Endothelial cell of umbilical vein (primary cell): Measurements from ENCODE around the gene WDR90. TPM values are rescaled to one million over a fixed set of nuclear protein-coding genes. Genes with fewer than 3 reads are reported as not detected.

Experiments used
- BruUV-seq: library from RNA; stranded (reverse); fragments of 400-500 nt; replicated peaks from 2 replicates; lab custom pipeline; 2021; lab: Mats Ljungman, UMichigan
- CTCF ChIA-PET: fragments of 300-600, 350-600 bp; sonication (Branson Sonifier 250); formaldehyde crosslinking; loops from one replicate; lab custom pipeline; 2021; ENCODE audit warnings: antibody characterized with exemption, inconsistent platforms; lab: Charles Lee
- POLR2A ChIA-PET: fragments of 300-600, 350-600 bp; sonication (Branson Sonifier 250); formaldehyde crosslinking; loops from one replicate; lab custom pipeline; 2021; ENCODE audit warnings: antibody characterized with exemption, inconsistent platforms; lab: Charles Lee
- DNase-seq: peaks from one replicate; pipeline ENCODE4 v3.0.0-alpha.2; 2011; ENCODE audit warnings: low read depth, low spot score
- FAIRE-seq: peaks from 2 replicates; lab custom pipeline; 2011; peaks lifted over from hg19 to GRCh38; lab: Jason Lieb, UNC
- H2AFZ ChIP-seq: 2 replicates; pipeline ENCODE4 v1.6.0; 2012; ENCODE audit warnings: low read depth, low read length, control low read depth, inconsistent platforms
- H3K27ac ChIP-seq: 2 replicates; pipeline ENCODE4 v1.5.1; 2011; ENCODE audit warnings: low read depth, mild to moderate bottlenecking, control low read depth, low read length, moderate library complexity; ENCODE audit not compliant: insufficient read depth
- H3K27me3 ChIP-seq, 2 experiments: 2 replicates each; pipeline versions ENCODE4 v1.6.0 to v1.6.1; 2011; ENCODE audit warnings: low read length in 2 of 2, mixed read lengths in 1 of 2; ENCODE audit not compliant: control insufficient read depth in 2 of 2, insufficient read depth in 2 of 2
- H3K36me3 ChIP-seq, 2 experiments: 2 replicates in 1 of 2; 3 replicates in 1 of 2; pipeline ENCODE4 v1.5.1; 2011; ENCODE audit warnings: low read length in 2 of 2, mild to moderate bottlenecking in 1 of 2, moderate library complexity in 1 of 2; ENCODE audit not compliant: control insufficient read depth in 2 of 2, insufficient read depth in 2 of 2; ENCODE audit errors: extremely low read depth in 1 of 2
- H3K4me1 ChIP-seq: 3 replicates; pipeline ENCODE4 v1.5.1; 2011; ENCODE audit warnings: mild to moderate bottlenecking, low read length; ENCODE audit not compliant: control insufficient read depth, insufficient read depth; ENCODE audit errors: extremely low read depth
- H3K4me2 ChIP-seq: 2 replicates; pipeline ENCODE4 v1.6.1; 2011; ENCODE audit warnings: low read length, control low read depth, mixed read lengths; ENCODE audit not compliant: insufficient read depth
- H3K4me3 ChIP-seq, 3 experiments: fragments of 200-600 bp in 1 of 3; sonication (generic), shearing (Covaris generic) in 1 of 3; replicated peaks in 1 of 3; 2 replicates each; pipeline ENCODE4 v1.5.1; 2011 to 2016; ENCODE audit warnings: control low read depth in 3 of 3, low read length in 3 of 3, mild to moderate bottlenecking in 2 of 3, inconsistent platforms in 1 of 3, low read depth in 1 of 3, moderate library complexity in 1 of 3; ENCODE audit not compliant: insufficient read depth in 1 of 3
- H3K79me2 ChIP-seq: 2 replicates; pipeline ENCODE4 v1.6.0; 2012; ENCODE audit warnings: low read length, inconsistent platforms; ENCODE audit not compliant: control insufficient read depth, insufficient read depth
- H3K9ac ChIP-seq: replicated peaks from 2 replicates; pipeline ENCODE3; 2011; ENCODE audit warnings: low read length, control low read depth; ENCODE audit not compliant: insufficient read depth; ENCODE audit errors: extremely low read depth
- H3K9me1 ChIP-seq: replicated peaks from 3 replicates; pipeline ENCODE4 v1.6.0; 2011; ENCODE audit warnings: mild to moderate bottlenecking, low read length; ENCODE audit not compliant: control insufficient read depth, insufficient read depth; ENCODE audit errors: extremely low read depth
- H3K9me3 ChIP-seq: replicated peaks from 2 replicates; pipeline ENCODE4 v1.5.1; 2012; ENCODE audit warnings: low read length, inconsistent platforms; ENCODE audit not compliant: control insufficient read depth, insufficient read depth
- H4K20me1 ChIP-seq: replicated peaks from 2 replicates; pipeline ENCODE3; 2011; ENCODE audit warnings: mild to moderate bottlenecking, low read length; ENCODE audit not compliant: control insufficient read depth, insufficient read depth; ENCODE audit errors: extremely low read depth
- EZH2 ChIP-seq: IDR thresholded peaks from 2 replicates; pipeline ENCODE4 v1.6.1; 2012; ENCODE audit warnings: borderline replicate concordance, low read depth, mild to moderate bottlenecking, moderate library complexity, low read length, inconsistent platforms; ENCODE audit not compliant: severe bottlenecking
- GATA2 ChIP-seq: IDR thresholded peaks from 2 replicates; pipeline ENCODE4 v1.7.0; 2011; ENCODE audit warnings: low read depth, mild to moderate bottlenecking, moderate library complexity, mixed read lengths, low read length; ENCODE audit not compliant: insufficient read length, insufficient read depth
- JUN ChIP-seq: IDR thresholded peaks from 2 replicates; pipeline ENCODE4 v1.6.1; 2011; ENCODE audit warnings: borderline replicate concordance, low read depth; ENCODE audit not compliant: insufficient read length, insufficient read depth
- MYC ChIP-seq: IDR thresholded peaks from one replicate; pipeline ENCODE4 v1.6.1; 2011; ENCODE audit warnings: mild to moderate bottlenecking, low read depth, low read length
- dilution Hi-C: fragments of 300-500 bp; cut with MboI; formaldehyde crosslinking; loops from one replicate; pipeline ENCODE4 v1.15.0; 2019; ENCODE audit warnings: low sequenced_read_pairs; ENCODE audit not compliant: extremely low pct_ligation_motif_present
- intact Hi-C: fragments of 100-400 bp; cut with micrococcal nuclease; formaldehyde crosslinking; loops from one replicate; pipeline ENCODE4 v1.10.0; 2022
- polyA plus RNA-seq, 4 experiments: library from polyadenylated mRNA; depleted of rRNA in 3 of 4; stranded (reverse) in 3 of 4; unstranded in 1 of 4; fragments of >200 nt; gene quantifications; 2 replicates each; pipeline versions ENCODE4 v1.2.1 to v1.2.3, GENCODE V29; 2011 to 2012; ENCODE audit warnings: missing spikeins in 1 of 4
- total RNA-seq: library from RNA; stranded (reverse); gene quantifications from 2 replicates; pipeline ENCODE4 v1.2.3, GENCODE V29; 2021

WDR90 gene
- total and polyA plus RNA-seq, 2 donors (not counting 3 experiments of a cell fraction or from before 2014, with no cell fraction given), result 22.2 to 51.8 TPM

- no peak overlapping the region for H3K9ac ChIP-seq
- no peaks in the 10 kb centered on the region for H3K9me3 ChIP-seq
- BruUV-seq, result no TSS peak
- POLR2A ChIA-PET, result no interaction called here
- H3K4me2 ChIP-seq, result no peak overlapping the region
- dilution Hi-C loops, result no loop called here
- no peak overlapping the region for H3K4me3 ChIP-seq
- peaks cover 32 to 34% of the 10 kb centered on the region in 2 experiments for H3K27me3 ChIP-seq
- TF ChIP-seq MYC, result no peak
- no peaks in the 10 kb centered on the region for H3K9me1 ChIP-seq
- CTCF ChIA-PET, result no interaction called here
- H3K79me2 ChIP-seq, result no peaks in the 10 kb centered on the region
- FAIRE-seq (no peak), DNase-seq (no peak)
- H3K27ac ChIP-seq, result no peak overlapping the region
- intact Hi-C loops, result no loop called here
- H3K36me3 ChIP-seq, result peaks cover 0 to 3% of the 10 kb centered on the region in 2 experiments
- no peak overlapping the region for H2AFZ ChIP-seq
- H4K20me1 ChIP-seq, result no peaks in the 10 kb centered on the region
- peaks cover 6% of the 10 kb centered on the region for H3K4me1 ChIP-seq
Observed at GRCh38 chr16:692356-693108, 43.4 kb downstream of the WDR90 start.

DNA sequence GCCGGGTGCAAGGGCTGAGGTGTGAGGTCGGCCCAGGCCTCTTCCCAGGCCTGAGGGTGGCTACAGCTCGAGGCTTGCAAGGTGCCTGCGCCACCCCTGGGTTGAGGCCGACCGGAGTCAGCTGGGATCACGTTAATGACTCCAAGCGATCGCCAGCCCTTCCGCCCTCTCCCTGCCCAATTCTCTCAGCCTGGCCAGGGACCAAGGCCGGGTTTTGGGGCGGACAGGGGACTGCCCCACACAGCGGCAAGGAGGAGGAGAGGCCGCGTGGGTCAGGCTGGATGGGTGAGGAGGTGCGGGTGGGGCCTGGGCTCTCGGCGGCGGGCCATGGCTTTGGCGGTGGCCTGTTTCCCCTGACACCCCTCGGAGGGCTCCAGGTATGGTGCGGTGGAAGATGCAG lies 44.2 kb downstream of the WDR90 start:
- H3K4me3 ChIP-seq, result no peak overlapping the region
- H2AFZ ChIP-seq, result no peak overlapping the region
- no peaks in the 10 kb centered on the region for H3K9me3 ChIP-seq
- no peak overlapping the region for H3K9ac ChIP-seq
- H4K20me1 ChIP-seq, result no peaks in the 10 kb centered on the region
- no TSS peak for BruUV-seq
- H3K27me3 ChIP-seq, result peaks cover 32 to 34% of the 10 kb centered on the region in 2 experiments
- DNase-seq (no peak), FAIRE-seq (no peak)
- intact Hi-C loops (no loop called here), dilution Hi-C loops (no loop called here)
- H3K79me2 ChIP-seq, result no peaks in the 10 kb centered on the region
- no peak overlapping the region for H3K27ac ChIP-seq
- ChIA-PET CTCF (no interaction called here), POLR2A (no interaction called here)
- H3K4me2 ChIP-seq, result no peak overlapping the region
- TF ChIP-seq GATA2 (no peak), MYC (no peak), EZH2 (no peak), JUN (no peak)
- no peaks in the 10 kb centered on the region for H3K9me1 ChIP-seq
- H3K36me3 ChIP-seq, result no peaks in the 10 kb centered on the region
- H3K4me1 ChIP-seq, result peaks cover 6% of the 10 kb centered on the region
